Measurements from ENCODE around the gene RELCH. TPM values are rescaled to one million over a fixed set of nuclear protein-coding genes. Genes with fewer than 3 reads are reported as not detected.
A peak's percentile ranks its signal among the peaks of the same experiment; 100 is the strongest.

Gene RELCH
- total RNA-seq, 1 donor from 2014 or later, result 33.6 TPM

DNA sequence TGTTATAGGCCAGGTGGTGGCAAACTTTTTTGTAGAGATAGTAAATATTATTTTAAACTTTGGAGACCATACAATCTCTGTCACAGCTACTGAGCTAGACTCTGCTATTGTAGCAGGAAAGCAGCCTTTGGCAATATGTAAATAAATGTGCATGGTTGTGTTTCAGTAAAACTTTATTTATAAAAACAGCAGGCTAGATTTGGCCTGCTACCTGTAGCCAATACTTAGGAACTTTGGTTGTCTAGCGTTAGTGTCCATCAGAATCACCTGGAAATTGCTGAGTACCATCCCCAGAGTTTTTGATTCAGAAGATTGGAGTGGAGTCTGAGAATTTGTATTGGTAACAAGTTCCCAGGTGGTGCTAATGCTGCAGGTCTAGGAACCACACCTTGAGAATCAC lies 114.3 kb downstream of the RELCH start:
- DNase-seq (ENCODE audit: low spot score in 2 of 2, unreplicated experiment in 2 of 2), result no peak
- Mint-ChIP-seq H3K36me3 (peaks cover 35% of the 10 kb centered on the region), H3K9me3 (no peaks in the 10 kb centered on the region), H3K27me3 (ENCODE audit: low read depth) (no peaks in the 10 kb centered on the region), H3K4me3 (no peak overlapping the region), H3K27ac (no peak overlapping the region), H3K4me1 (no peaks in the 10 kb centered on the region)
- TF ChIP-seq, protein P1, sequence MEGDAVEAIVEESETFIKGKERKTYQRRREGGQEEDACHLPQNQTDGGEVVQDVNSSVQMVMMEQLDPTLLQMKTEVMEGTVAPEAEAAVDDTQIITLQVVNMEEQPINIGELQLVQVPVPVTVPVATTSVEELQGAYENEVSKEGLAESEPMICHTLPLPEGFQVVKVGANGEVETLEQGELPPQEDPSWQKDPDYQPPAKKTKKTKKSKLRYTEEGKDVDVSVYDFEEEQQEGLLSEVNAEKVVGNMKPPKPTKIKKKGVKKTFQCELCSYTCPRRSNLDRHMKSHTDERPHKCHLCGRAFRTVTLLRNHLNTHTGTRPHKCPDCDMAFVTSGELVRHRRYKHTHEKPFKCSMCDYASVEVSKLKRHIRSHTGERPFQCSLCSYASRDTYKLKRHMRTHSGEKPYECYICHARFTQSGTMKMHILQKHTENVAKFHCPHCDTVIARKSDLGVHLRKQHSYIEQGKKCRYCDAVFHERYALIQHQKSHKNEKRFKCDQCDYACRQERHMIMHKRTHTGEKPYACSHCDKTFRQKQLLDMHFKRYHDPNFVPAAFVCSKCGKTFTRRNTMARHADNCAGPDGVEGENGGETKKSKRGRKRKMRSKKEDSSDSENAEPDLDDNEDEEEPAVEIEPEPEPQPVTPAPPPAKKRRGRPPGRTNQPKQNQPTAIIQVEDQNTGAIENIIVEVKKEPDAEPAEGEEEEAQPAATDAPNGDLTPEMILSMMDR (IDR thresholded peaks at IDR 0.05; ENCODE audit: unreplicated experiment), result no peak

DNA sequence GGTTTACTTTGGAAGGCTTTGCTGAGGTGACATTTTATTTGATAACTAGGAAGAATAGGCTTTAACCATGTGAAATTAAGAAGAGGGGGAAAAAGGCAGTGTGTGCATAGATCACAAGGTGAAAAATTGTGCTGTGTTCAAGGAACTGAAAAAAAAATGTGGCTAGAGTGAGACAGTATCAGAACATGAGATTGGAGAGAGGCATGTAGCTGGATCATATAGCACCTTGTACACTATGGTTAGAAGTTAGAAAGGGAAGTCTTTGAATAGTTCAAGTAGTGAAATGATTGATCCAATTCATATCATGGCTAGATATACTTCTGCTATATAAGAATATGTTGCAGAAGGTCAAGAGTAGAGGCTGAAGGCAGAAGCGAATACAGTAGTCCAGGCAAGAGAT lies 125.8 kb downstream of the RELCH start:
- H3K27ac Mint-ChIP-seq, result no peak overlapping the region
- TF ChIP-seq, protein P1 (IDR thresholded peaks at IDR 0.05; ENCODE audit: unreplicated experiment), result no peak

DNA sequence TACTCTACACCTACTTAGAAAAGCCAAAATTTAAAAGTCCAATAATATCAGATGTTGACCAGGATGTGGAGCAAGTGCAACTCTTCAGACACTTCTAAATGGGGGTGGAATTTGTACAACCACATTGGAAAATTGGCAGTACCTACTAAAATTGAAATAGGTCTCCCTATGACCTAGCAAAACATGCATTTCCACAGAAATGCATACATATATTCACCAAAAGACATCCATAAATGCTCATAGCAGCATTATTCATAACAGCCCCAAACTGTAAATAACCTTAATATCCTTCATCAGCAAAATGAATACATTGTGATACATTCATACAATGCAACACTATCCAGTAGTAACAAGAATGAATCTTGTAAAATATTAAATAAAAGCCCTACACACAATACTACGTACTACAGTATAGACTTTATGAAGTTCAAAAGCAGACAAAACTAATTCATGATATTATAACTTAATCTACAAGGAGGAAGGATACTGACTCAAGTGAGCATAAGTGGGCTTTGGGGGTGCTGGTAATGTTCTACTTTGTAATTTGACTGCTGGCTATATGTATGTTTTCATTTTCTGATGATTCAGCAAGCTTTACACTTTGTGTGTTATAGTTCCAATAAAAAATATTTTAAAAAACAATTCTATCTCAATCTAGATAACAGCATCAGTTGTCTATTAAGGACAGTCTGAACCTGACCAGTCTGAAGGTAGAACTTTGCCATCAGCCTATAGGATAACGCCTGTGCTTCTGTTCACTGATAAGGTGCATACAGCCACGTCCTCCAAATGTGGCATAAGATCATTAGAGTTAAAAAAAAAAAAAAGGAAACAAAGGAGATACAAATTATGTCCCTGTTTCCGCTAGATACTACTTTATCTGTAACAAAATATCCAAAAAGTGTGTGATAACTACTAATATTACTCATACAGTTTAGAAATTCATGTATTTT lies 131.4 kb downstream of the RELCH start:
- Mint-ChIP-seq H3K27me3 (ENCODE audit: low read depth) (peaks cover 47% of the 10 kb centered on the region), H3K4me3 (no peak overlapping the region), H3K36me3 (no peaks in the 10 kb centered on the region), H3K9me3 (no peaks in the 10 kb centered on the region), H3K27ac (no peak overlapping the region), H3K4me1 (no peaks in the 10 kb centered on the region)
- no peak for DNase-seq (ENCODE audit: low spot score in 2 of 2, unreplicated experiment in 2 of 2)
- TF ChIP-seq, protein P1 (IDR thresholded peaks at IDR 0.05; ENCODE audit: unreplicated experiment), result no peak

More for the DNA sequence above, 125.8 kb downstream of the RELCH start:
- H3K4me3 Mint-ChIP-seq, result no peak overlapping the region
- H3K9me3 Mint-ChIP-seq, result no peaks in the 10 kb centered on the region
- no peaks in the 10 kb centered on the region for H3K4me1 Mint-ChIP-seq
- DNase-seq (ENCODE audit: low spot score in 2 of 2, unreplicated experiment in 2 of 2), result no peak
- H3K36me3 Mint-ChIP-seq, result peaks cover 9% of the 10 kb centered on the region
- peaks cover 13% of the 10 kb centered on the region for H3K27me3 Mint-ChIP-seq (ENCODE audit: low read depth)

DNA sequence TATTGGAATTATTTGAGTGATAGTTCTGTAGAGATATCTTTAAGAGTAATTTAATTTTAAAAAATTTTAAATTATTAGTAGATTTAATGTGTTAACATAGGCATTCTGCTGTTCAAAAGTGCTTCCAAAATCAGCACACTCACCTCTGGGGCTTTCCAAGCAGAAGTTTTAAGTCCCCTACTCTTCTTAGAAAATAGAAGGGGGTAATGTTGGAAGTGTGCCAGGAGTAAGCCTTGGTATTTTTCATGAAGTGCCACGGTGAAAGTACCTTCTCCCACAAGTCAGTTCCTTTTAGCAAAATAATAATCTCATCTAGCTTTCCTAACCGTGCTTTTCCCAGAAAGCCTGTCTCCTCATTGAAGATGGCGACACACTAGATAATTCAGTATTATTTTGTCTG lies 134.1 kb downstream of the RELCH start:
- DNase-seq (ENCODE audit: low spot score in 2 of 2, unreplicated experiment in 2 of 2), result no peak
- H3K4me3 Mint-ChIP-seq, result no peak overlapping the region
- H3K27me3 Mint-ChIP-seq (ENCODE audit: low read depth), result peaks cover 63% of the 10 kb centered on the region
- no peaks in the 10 kb centered on the region for H3K9me3 Mint-ChIP-seq
- H3K36me3 Mint-ChIP-seq, result no peaks in the 10 kb centered on the region
- TF ChIP-seq, protein P1 (IDR thresholded peaks at IDR 0.05; ENCODE audit: unreplicated experiment), result no peak
- no peak overlapping the region for H3K27ac Mint-ChIP-seq
- H3K4me1 Mint-ChIP-seq, result peaks cover 8% of the 10 kb centered on the region

DNA sequence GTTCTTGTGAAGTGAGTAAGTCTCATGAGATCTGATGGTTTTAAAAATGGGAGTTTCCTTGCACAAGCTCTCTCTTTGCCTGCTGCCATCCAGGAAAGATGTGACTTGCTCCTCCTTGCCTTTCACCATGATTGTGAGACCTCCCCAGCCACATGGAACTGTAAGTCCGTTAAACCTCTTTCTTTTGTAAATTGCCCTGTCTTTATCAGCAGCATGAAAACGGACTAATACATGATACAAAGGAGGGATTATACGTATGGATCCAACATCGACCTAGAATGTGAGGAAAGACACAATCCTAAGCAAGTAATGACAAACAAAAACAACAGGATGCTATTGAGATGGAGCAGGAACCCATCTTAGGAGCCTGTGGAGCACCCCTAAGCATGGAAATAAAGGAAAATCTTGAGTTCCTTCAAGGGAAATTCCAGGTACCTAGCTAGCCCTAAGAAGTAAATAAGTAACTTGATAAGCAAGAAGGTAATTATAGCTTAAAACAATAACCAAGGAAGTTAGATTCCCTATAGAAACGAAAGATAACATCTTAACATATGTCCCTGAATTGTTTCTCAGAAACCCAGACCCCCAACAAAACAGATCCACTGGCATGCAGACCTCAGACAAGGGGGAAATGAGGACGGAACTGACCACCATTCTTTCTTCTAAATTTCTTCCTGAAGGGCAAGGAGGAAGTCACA lies 136.6 kb downstream of the RELCH start:
- peak overlapping the region; percentile 63 for H3K4me3 Mint-ChIP-seq
- H3K27ac Mint-ChIP-seq, result no peak overlapping the region
- TF ChIP-seq, protein P1 (IDR thresholded peaks at IDR 0.05; ENCODE audit: unreplicated experiment), result no peak
- no peaks in the 10 kb centered on the region for H3K36me3 Mint-ChIP-seq
- no peaks in the 10 kb centered on the region for H3K9me3 Mint-ChIP-seq
- H3K4me1 Mint-ChIP-seq, result peaks cover 13% of the 10 kb centered on the region
- DNase-seq (ENCODE audit: low spot score in 2 of 2, unreplicated experiment in 2 of 2), result no peak
- peaks cover 73% of the 10 kb centered on the region for H3K27me3 Mint-ChIP-seq (ENCODE audit: low read depth)
